ENCODE results near the gene ELP4.

- TF ChIP-seq, protein P1, sequence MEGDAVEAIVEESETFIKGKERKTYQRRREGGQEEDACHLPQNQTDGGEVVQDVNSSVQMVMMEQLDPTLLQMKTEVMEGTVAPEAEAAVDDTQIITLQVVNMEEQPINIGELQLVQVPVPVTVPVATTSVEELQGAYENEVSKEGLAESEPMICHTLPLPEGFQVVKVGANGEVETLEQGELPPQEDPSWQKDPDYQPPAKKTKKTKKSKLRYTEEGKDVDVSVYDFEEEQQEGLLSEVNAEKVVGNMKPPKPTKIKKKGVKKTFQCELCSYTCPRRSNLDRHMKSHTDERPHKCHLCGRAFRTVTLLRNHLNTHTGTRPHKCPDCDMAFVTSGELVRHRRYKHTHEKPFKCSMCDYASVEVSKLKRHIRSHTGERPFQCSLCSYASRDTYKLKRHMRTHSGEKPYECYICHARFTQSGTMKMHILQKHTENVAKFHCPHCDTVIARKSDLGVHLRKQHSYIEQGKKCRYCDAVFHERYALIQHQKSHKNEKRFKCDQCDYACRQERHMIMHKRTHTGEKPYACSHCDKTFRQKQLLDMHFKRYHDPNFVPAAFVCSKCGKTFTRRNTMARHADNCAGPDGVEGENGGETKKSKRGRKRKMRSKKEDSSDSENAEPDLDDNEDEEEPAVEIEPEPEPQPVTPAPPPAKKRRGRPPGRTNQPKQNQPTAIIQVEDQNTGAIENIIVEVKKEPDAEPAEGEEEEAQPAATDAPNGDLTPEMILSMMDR (tag by site-specific recombination; IDR thresholded peaks at IDR 0.05), result no peak
- TF ChIP-seq, protein P2, sequence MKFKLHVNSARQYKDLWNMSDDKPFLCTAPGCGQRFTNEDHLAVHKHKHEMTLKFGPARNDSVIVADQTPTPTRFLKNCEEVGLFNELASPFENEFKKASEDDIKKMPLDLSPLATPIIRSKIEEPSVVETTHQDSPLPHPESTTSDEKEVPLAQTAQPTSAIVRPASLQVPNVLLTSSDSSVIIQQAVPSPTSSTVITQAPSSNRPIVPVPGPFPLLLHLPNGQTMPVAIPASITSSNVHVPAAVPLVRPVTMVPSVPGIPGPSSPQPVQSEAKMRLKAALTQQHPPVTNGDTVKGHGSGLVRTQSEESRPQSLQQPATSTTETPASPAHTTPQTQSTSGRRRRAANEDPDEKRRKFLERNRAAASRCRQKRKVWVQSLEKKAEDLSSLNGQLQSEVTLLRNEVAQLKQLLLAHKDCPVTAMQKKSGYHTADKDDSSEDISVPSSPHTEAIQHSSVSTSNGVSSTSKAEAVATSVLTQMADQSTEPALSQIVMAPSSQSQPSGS (tag by site-specific recombination; IDR thresholded peaks at IDR 0.05; ENCODE audit: low read depth), result no peak
- no peak for TF ChIP-seq ZNF2 (tag by site-specific recombination; IDR thresholded peaks at IDR 0.05)
- TF ChIP-seq ZNF16 (tag by site-specific recombination; IDR thresholded peaks at IDR 0.05; ENCODE audit: low read depth), result no peak
- no peak for TF ChIP-seq ZBTB26 (tag by site-specific recombination; optimal IDR thresholded peaks at IDR 0.05)
- no peak for TF ChIP-seq HOXC10 (CRISPR knock-in tag; IDR thresholded peaks at IDR 0.05)
- no peak for TF ChIP-seq ZBTB7A (tag by site-specific recombination; IDR thresholded peaks at IDR 0.05; ENCODE audit: low read depth)
- TF ChIP-seq ZBTB21 (tag by site-specific recombination; IDR thresholded peaks at IDR 0.05), result no peak
Observed at GRCh38 chr11:31780078-31780477, 270.5 kb downstream of the ELP4 start.

Measured in HEK293 (cell line).